SK-N-SH (cell line): ENCODE data around the gene RASA1. TPM values are rescaled to one million over a fixed set of nuclear protein-coding genes. Genes with fewer than 3 reads are reported as not detected.

ENCODE experiments used
- CTCF ChIP-seq: fragments of 200-600 bp; sonication (generic); IDR thresholded peaks from 2 replicates; pipeline ENCODE4 v1.6.1; 2017; ENCODE audit warnings: antibody characterized with exemption, mild to moderate bottlenecking, moderate library complexity
- FOXM1 ChIP-seq: IDR thresholded peaks from 2 replicates; pipeline ENCODE4 v1.4.0; 2012; ENCODE audit warnings: low read depth, mild to moderate bottlenecking
- RAD21 ChIP-seq: IDR thresholded peaks from 2 replicates; pipeline ENCODE4 v1.6.1; 2012; ENCODE audit warnings: mild to moderate bottlenecking, low read length
- TEAD4 ChIP-seq: IDR thresholded peaks from 2 replicates; pipeline ENCODE4 v1.4.0; 2012; ENCODE audit warnings: mild to moderate bottlenecking, borderline replicate concordance; ENCODE audit not compliant: insufficient read depth
- USF1 ChIP-seq: IDR thresholded peaks from 2 replicates; pipeline ENCODE4 v1.4.0; 2012; ENCODE audit warnings: low read depth, borderline replicate concordance
- polyA plus RNA-seq, 3 experiments: library from polyadenylated mRNA; depleted of rRNA; stranded (reverse); fragments of >200 nt; gene quantifications; 2 replicates each; pipeline ENCODE4 v1.2.3, GENCODE V29; 2012
- small RNA-seq, 7 experiments: library from RNA; depleted of rRNA; stranded (forward); fragments of <200 nt; gene quantifications; one replicate each; pipeline ENCODE3, GENCODE V24; 2012

The RASA1 gene
- polyA plus RNA-seq, 1 of the 3 experiments (the other 2 are of a cell fraction): 49.1 TPM

- TF ChIP-seq CTCF: no peak
- no peak for TF ChIP-seq TEAD4
- TF ChIP-seq USF1: no peak
- TF ChIP-seq FOXM1: no peak
- TF ChIP-seq RAD21: no peak
Measured at GRCh38 chr5:87438231-87438630, 170.5 kb downstream of the RASA1 start (continued).

Small RNAs within 50 kb of the gene (small RNA-seq; reads per million reads assigned to genes)
- gene RN7SL629P (0 reads per million in 7 experiments), gene RNU6-606P (0 reads per million in 7 experiments), gene RNU6-727P (0 to 0.13 (median 0) reads per million in 7 experiments)

Other genes starting within 250 kb of the RASA1 start
- gene CCNH, start 145.0 kb downstream of the RASA1 start, polyA plus RNA-seq (2012; rRNA removed): 29.1 and 41.1 TPM in 2 replicates